Measurements from ENCODE around the gene COQ4.
A peak's percentile ranks its signal among the peaks of the same experiment; 100 is the strongest.
"Not testable (repeated sequence)": the region's sequence is repeated elsewhere in the genome, so short reads cannot be mapped to it uniquely, and the experiment has no call there.

Gene COQ4

GRCh38 chr9:128298535-128299482 is 23.8 kb upstream of the COQ4 start:
- no peak for DNase-seq (ENCODE audit: low read depth in 2 of 2)

- DNase-seq (ENCODE audit: low read depth in 2 of 2), result no peak
These were observed 18.3 kb upstream of the COQ4 start for GRCh38 chr9:128304136-128304970.

- DNase-seq (ENCODE audit: low read depth in 2 of 2), result no peak
These were observed 17.7 kb upstream of the COQ4 start for GRCh38 chr9:128304971-128305288.

- no peak for DNase-seq (ENCODE audit: low read depth in 2 of 2)
These were observed 13.1 kb upstream of the COQ4 start for GRCh38 chr9:128309551-128309950.

GRCh38 chr9:128310461-128310860 is 12.2 kb upstream of the COQ4 start:
- DNase-seq (ENCODE audit: low read depth in 2 of 2), result no peak

- DNase-seq (ENCODE audit: low read depth in 2 of 2), result no peak
These were observed 7.9 kb upstream of the COQ4 start for GRCh38 chr9:128314697-128315096.

- no peak for DNase-seq (ENCODE audit: low read depth in 2 of 2)
These were observed 6.2 kb upstream of the COQ4 start for GRCh38 chr9:128316421-128316820.

- DNase-seq (ENCODE audit: low read depth in 2 of 2), result no peak
These were observed 5.0 kb upstream of the COQ4 start for GRCh38 chr9:128317629-128318028.

GRCh38 chr9:128321343-128321742 is 1.3 kb upstream of the COQ4 start:
- DNase-seq (ENCODE audit: low read depth in 2 of 2), result no peak

GRCh38 chr9:128321879-128322403 is 698 bp upstream of the COQ4 start:
- DNase-seq (ENCODE audit: low read depth in 2 of 2), result no peak

- DNase-seq (ENCODE audit: low read depth in 2 of 2), result no peak
These were observed 632 bp downstream of the COQ4 start for GRCh38 chr9:128323212-128323730.

GRCh38 chr9:128323791-128324190 is 1.2 kb downstream of the COQ4 start:
- no peak for DNase-seq (ENCODE audit: low read depth in 2 of 2)

GRCh38 chr9:128324401-128324800 is 1.8 kb downstream of the COQ4 start:
- DNase-seq (ENCODE audit: low read depth in 2 of 2), result no peak

GRCh38 chr9:128325629-128326028 is 3.0 kb downstream of the COQ4 start:
- DNase-seq (ENCODE audit: low read depth in 2 of 2), result no peak

- DNase-seq (ENCODE audit: low read depth in 2 of 2), result no peak
These were observed 10.8 kb downstream of the COQ4 start for GRCh38 chr9:128333451-128333869.

- DNase-seq (ENCODE audit: low read depth in 2 of 2), result no peak
These were observed 12.5 kb downstream of the COQ4 start for GRCh38 chr9:128335161-128335560.

GRCh38 chr9:128335914-128336313 is 13.3 kb downstream of the COQ4 start:
- no peak for DNase-seq (ENCODE audit: low read depth in 2 of 2)

- DNase-seq (ENCODE audit: low read depth in 2 of 2), result no peak
These were observed 15.3 kb downstream of the COQ4 start for GRCh38 chr9:128337936-128338335.

GRCh38 chr9:128338852-128339614 is 16.4 kb downstream of the COQ4 start:
- DNase-seq (ENCODE audit: low read depth in 2 of 2), result not testable (repeated sequence)

GRCh38 chr9:128339761-128340690 is 17.4 kb downstream of the COQ4 start, which contains the start of gene SLC27A4:
TSS of gene SLC27A4 (plus strand) at chr9:128340527. CDS start at chr9:128343133, 2,606 bp downstream.
- DNase-seq (ENCODE audit: low read depth in 2 of 2), result peak; percentile 54

Data from stimulated activated CD4-positive, alpha-beta T cell treated with anti-CD3 and anti-CD28 coated beads, Interleukin-1b, Interleukin-23, amount 100 ng/mL, for 1 hour (primary cell).